ENCODE data around the gene RUNDC3A. TPM values are rescaled to one million over a fixed set of nuclear protein-coding genes. Genes with fewer than 3 reads are reported as not detected.

Gene RUNDC3A
- total RNA-seq, 1 donor from 2014 or later: 7.6 TPM

DNA sequence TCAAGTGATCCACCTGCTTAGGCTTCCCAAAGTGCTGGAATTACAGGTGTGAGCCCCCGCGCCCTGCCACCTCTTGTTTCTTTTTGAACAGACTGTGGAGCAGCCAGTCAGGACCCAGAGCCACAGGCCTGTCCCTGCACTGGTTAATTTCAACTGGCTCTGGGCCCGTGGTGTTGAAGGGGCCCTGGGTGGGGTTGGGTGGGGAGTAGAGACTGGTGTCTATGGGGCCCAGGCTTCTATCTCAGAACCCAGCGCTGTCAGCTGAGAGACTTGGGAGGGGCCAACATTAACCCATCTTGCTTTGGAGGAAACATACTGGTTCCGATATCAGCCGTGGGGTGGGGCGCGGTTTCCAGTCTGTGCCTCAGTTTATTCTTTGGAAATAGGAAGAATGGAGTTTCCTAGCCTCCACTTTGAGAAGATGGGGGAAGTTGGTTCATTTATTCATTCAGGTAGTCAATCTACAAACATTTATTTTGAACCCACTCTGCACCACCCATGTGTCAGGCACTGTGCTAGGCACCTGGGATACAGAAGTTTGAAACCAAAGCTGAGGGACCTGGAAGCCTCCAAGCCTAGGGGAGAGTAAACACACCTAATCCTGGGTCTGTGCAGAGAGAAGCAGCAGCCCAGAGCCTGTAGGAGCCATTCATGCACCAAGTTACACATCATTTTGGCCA is 24.9 kb upstream of the RUNDC3A start:
- DNase-seq: no peak

DNA sequence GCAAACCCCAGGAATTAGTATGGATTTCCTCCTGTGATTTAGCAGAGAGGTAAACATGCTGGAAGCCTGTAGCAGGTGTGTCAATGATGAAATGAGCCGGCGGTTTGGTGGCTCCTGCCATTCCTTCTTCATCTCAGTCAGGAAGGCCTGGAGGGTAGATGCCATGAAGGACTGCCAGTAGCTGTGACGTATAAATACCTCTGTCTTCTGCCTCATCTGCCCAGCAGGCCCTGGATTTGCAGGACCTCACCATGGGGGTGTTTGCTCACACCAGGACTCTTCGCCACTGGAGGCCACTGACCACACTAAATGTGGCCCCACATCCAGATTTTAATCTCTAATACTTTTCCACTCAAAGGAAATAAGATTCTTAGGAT is 24.4 kb upstream of the RUNDC3A start:
- no peak for DNase-seq

DNA sequence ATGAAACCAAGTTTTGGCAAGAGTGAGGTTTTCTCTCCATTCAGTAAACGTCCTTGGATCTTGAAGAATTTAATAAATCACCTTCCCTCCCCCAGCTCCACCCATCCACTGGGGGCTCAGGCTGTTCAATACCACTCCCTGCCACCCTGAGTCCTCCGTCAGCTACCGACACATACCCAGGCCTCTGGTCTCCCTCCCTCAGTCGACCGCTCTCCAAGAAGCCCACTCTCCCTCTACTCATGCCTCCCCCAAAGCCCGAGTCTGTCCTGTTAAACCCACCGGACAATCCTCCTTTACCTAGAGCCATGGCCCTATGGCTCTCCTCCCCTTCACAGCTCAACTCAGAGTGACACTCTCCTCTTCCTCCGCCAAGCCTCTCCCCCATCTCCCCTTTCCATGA is 20.8 kb upstream of the RUNDC3A start:
- no peak for DNase-seq

DNA sequence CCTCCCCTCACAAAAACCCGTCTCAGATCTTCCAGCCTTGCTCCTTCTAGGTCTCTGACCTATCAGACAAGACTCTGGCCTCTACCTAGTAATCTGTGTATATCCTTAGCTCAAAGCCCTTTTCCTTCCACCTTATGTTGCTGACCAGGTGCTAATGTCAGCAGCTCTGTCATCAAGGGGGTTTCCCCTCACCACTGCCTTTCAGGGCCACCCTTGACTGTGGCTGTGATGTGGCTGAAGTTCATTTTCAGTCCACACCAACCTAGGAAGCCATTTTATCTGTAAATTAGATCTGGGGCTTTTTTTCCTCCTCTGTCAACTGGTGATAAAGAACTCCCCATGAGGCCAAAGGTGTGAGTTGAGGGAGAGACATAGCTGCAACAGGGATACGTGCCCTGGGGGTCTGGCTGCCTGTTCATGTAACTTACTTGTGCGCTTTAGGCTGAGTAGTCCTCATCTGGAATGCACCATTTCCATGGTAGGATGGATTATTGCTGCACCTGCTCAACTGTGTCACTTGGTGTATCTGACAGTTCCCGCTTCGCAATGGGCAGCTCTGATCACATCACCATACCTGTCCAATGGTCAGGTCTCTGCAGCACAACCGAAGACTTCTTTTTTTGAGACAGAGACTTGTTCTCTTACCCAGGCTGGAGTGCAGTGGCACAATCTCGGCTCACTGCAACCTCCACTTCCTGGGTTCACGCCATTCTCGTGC is 14.7 kb upstream of the RUNDC3A start:
- DNase-seq: no peak

DNA sequence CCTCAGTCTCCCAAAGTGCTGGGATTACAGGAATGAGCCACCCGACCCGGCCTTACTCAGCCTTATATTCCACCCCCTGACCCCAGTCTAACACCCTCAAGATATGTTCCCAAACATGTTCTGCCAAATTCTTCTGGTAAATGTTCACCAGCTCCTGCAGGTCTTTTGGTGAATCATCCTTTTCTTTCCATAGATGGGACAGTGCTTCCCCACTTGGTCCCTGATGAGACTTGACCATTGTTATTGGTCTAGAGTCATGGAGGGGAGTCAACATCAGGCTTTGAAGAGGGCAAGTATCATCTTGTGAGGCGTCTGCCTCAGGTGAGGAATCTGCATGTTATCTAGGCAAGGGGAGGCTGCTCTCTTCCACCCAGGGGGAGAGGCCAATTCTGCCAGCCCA is 10.4 kb upstream of the RUNDC3A start:
- DNase-seq: no peak

DNA sequence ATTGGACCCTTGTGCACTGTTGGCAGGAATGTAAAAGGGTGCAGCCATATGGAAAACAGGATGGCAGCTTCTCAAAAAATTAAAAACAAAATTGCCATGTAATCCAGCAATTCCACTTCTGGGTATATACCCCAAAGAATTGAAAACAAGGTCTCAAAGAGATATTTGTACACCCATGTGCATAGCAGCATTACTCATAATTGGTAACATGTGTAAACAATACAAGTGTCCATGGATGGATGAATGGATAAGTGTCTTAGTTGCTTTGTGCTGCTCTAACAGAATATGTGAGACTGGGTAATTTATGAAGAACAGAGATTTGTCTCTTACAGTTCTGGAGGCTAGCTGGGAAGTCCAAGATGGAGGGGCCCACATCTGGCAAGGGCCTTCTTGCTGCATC is 3.8 kb upstream of the RUNDC3A start:
- no peak for DNase-seq

DNA sequence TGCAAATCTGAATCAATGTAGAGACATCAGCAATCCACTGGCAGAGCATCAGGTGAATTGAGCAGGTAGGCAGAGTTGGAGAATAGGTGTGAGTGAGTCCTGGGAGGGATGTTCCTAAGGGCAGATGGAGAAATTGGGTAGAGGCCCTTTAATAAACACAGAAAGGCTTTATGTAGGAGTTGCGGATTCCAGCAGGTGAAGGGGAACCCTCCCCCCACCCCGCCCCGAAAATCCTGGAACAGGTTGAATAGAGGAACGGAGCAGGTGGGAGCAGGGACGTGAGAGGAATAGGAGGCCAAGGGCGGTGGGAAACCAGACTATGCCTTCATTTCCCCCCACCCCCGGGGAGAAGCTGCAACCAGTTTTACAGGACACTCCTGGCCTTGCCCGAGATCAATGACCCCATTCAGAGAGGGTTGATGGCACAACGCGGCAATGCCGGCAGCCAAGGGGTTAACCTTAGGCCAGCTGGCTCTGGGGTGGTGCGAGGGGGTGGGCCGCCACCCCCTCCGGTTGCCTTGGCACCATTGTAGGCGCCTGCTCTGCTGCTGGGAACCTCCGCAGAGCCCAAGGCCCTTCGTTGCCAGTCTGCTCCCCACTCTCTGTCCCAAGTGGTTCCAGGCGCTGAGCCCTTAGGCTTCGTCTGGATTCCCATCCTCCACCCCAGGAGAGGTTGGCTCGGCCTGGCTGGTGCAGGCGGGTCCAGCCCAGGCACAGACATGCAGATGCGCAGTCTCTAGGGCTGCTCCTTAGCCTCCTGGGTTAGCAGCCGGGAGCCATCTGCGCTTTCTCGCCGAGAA is 814 bp upstream of the RUNDC3A start:
- peak; percentile 56 for DNase-seq

DNA sequence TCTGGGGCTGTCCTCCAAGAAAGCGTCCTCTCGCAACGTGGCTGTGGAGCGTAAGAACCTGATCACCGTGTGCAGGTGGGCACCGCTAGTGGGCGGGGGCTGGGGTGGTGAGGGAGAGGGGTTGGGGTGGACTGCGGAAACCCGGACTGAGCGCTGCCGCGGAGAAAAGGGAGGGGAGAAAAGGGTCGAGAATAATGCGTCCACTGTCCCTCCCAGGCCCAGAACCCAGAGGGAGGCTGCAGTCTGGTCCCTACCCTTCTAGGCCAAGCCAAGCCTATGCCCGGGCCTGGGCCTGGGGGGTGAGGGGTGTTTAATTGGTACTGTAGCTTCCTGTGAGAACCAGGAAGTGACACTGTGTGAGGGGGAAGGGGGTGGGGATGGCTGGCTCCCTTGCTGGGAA is 464 bp downstream of the RUNDC3A start:
- no peak for DNase-seq

DNA sequence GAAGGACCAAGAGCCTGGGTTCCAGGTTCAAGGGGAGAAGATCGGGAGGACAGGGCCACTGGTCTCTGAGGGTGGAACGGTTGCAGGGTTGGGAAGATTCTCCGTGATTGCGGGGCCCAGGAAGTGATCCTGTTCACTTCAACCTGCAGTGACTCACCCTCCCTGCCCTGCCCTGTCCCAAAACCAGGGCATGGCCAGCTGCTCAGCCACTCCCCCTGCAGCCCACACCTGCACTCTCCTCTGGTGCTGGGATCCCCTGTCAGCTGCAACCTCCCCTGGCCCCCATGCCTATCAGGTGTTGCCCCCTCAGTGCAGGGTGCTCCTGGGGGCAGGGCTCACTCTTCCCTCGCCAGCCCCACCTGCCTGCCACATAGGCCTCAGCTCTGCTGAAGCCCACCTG is 1.1 kb downstream of the RUNDC3A start:
- no peak for DNase-seq

DNA sequence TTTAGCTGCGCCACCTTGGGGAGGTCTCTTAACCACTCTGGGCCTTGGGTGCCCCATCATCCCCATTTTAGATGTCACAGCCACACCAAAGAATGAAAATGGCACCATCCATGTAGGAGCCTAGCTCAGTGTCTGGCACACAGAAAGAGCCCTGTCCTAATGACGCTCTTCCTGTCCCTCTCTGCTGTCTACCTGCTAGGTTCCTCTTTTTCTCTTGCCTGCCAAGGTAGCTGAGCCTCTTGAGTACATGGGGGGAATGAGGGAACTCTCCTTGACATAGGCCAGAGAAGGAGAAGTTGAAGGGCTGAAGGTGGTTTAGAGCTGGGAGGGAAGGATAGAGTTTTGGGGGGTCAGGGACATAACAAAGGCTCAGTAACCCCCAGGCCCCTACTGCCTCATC is 1.8 kb downstream of the RUNDC3A start:
- no peak for DNase-seq

DNA sequence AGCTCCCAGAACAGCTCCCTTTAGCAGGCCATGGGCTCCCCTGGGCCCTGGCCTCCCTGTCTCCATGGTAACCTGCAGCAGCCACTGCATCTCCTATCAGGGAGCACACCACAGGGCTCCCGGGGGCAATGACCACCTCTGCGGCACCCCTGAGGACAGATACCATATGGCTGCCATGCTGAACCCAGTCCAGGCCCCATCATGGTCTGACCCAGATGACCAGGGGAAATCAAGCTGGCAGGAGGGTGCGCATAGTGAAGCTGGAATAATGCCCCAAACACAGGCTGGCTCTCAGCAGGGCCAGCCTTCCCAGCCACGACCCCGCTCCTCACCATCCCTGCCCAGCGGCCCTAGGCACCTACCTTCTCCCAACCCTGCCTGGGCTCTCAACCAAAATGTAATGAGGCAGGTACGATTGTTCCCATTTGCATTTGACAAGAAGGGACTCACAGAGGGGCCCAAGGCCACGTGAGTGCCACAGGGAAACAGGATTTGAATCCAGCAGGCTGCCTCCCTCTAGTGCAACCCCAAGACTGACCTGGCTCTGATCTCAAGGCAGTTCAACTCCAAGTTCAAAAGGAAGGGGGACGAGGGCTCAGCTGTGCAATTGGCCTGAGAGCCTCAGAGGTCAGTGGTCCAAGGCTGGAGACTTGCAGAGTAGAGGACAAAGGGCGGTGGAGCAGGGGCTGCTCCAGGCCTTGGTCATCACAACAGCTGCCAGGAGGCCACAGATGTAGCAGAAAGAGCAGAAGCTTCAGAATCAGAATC is 2.4 kb downstream of the RUNDC3A start:
- DNase-seq: no peak

DNA sequence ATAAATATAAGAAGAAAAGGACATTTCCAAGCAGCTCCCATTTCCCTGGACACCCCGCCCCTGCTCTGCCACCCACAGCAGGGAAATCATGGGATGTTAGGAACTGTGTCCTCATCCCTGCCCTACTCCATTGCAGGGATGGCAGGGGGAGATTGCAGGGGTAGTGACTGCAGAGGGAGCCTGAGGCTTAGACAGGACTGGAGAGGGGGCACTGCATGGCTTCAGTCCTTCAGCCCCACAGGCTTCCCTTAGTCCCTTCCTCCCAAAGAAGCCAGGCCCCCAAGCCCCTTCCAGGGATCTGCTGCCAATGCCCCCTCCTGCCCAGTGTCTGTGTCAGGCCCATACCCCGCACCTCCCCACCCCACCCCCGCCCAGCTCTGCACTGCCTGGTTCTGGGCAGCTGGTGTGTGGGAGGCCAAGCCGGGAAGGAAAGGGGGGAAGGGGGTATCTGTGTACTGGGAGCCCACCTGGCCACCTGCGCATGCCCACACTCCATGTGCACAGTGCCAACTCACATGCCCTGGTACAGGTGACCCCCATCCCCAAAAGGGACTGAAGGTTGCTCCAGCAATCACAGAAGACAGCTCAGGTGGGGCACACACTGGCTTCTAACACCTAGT is 3.3 kb downstream of the RUNDC3A start:
- DNase-seq: no peak

DNA sequence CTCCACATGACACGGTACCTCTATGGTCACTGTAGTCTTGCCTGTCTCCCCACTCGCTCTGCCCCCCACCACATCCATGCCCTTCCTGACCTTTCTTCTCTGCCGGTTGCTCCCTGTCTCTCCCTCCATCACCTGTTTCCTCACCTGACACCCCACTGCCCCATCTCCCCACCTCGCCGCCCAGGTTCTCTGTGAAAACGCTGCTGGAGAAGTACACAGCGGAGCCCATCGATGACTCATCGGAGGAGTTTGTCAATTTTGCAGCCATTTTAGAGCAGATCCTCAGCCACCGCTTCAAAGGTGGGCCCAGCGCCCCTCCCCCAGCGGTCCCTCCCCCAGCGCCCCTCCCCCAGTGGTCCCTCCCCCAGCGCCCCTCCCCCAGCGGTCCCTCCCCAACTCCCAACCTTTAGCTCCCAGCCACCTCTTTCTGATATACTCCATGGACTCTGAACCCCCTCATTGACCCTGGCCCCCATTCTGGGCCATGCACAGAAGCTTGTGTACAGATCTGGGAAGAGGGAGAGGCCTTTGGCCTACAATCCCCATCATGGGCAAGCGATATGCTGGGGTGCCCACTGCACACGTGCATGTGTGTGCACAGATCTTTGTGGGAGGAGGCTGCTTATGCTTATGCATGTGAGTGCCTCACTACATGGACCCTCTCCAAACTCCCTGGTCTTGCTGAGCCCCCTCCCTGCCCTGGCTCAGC is 4.1 kb downstream of the RUNDC3A start:
- no peak for DNase-seq

DNA sequence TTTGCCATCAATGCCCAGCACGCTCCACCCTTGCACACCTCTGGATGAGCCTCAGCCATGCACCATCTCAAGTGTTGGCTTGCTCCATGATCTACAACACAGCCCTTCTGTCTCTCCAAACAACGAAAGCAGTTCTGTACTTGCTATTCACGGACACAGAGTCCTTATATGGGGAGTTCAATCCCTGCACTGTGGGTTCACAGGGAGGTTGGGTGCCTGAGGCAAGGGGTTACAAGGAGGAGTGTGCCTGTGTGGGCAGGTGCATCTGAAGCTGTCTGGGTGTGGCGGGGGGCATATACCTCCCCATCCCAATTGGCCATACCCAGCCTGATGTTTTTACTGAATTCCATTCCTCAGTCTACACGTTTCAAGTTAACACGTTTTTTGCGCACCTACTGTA is 5.6 kb downstream of the RUNDC3A start:
- no peak for DNase-seq

DNA sequence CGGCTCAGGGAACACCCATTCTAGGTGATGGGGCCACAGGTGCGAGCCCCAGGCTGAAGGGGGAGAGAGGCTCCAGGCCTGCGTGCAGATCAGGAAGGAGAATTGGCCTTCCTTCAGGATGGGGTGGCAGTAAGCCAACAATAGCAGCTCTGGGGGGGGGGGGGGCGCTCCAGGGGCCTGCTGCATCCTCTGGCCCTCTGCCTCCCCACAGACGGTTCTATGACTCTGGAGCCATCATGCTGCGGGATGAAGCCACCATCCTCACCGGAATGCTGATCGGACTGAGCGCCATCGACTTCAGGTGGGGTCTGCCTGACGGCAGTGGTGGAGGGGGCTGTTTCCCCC is 6.1 kb downstream of the RUNDC3A start:
- no peak for DNase-seq

DNA sequence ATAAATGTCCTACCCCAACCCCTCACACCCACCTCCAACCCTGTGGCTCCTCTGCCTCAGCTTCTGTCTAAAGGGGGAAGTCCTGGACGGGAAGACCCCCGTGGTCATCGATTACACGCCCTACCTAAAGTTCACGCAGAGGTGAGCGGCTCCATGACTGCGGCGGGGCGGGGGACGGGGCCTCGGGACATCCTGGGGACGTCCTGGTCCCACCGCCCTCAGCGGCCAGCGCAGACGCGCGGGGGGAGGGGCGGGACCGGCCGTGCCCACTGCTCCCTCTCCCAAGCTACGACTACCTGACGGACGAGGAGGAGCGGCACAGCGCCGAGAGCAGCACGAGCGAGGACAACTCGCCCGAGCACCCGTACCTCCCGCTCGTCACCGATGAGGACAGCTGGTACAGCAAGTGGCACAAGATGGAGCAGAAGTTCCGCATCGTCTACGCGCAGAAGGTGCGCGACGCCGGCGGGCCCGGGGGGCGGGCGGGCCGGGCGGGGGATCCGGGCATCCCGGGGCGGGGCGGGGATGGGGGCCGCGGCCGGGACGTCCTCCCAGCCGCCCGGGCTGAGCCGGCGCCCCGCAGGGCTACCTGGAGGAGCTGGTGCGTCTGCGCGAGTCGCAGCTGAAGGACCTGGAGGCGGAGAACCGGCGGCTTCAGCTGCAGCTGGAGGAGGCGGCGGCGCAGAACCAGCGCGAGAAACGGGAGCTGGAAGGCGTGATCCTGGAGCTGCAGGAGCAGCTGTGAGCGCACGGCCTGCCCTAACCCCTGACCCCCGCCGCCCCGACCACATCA is 6.7 kb downstream of the RUNDC3A start:
- no peak for DNase-seq

DNA sequence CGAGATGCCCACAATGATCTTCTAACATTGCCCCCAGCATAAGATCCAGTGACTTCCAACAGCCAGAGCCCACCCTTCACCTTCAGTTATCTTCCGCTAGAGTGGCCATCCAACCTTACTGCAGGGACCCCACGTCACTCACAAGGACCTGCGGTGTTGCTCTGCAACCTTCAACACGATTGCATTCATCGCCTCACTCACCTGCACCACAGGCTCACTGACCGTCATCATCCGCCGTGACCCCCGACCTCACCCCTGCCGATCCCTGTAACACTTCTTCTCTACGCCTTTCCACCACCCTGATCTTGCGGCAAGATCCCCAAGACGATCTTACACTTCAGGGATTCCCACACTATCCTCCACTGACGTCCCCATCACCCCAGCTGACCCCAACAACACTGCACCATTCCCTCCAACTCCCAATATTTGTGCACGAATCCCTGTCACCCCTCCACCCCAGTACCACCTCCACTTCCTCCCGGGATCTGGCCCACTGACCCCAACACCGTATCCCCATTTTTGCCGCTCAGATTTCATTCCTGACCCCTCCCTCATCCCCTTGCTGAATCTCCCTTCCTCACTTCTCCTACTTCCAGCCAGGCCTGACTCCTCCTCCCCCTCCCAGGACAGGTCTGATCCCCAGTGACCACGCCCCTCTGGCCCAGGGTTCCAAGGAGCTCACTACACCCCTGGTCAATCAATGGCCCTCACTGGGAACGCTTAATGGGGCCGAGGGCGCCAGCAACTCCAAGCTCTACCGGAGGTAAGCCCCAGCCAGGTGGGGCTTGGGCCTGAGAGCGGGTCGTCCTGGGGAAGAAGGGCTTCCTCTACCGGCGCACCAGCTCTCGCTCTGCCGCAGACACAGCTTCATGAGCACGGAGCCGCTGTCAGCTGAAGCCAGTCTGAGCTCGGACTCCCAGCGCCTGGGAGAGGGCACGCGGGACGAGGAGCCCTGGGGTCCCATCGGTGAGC is 7.6 kb downstream of the RUNDC3A start:
- DNase-seq: no peak

DNA sequence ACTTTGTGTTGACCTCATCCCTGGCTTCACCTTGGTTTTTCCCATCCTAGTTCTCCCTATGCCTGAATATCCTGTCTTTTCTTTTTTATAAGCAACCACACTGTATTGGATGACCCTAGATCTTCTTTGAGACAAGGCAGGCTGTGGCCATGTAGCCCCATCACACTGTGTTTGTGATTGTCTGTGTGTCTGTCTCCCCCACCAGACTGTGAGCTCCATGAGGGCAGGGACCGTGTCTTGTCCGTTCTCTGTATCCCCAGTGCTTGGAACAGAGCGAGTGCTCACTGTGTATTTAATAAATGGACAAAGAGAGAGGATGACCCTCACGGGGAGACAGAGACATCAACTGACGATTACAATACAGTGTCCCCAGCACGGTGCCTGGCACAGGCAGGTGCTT is 9.1 kb downstream of the RUNDC3A start:
- DNase-seq: no peak

DNA sequence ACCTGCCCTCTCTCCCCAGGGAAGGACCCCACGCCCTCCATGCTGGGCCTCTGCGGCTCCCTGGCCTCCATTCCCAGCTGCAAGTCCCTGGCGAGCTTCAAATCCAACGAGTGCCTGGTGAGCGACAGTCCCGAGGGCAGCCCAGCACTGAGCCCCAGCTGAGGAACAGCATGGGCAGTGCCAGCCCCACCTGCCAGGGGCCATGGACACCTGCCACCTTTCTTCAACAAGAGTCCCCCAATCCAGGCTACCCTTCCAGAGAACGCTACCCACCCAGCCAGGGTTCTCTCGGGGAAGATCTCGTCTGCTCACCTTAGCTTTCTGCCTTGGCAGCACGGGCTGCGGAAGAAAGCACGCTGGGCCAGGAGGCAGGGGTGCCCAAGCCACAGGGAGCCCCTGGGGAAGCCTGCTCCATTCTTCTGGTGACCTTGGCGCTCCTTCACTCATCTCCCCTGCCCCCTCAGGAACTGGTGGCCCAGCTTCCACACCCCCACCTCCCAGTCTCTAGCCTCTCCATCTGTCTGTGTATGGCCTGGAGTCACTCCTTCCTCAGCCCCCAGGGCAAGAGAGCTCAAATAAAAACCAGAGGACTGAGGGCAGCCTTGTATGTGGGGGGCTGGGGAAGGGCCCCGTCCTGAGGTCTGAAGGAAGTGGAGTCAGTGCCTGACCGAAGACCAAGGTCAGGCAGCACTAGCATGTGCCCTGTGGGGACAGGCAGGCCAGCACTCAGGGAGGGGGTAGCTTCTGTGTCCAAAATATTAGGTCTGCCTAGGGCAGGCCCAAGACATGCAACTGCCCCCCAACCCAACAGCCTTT is 9.9 kb downstream of the RUNDC3A start:
- no peak for DNase-seq

Data from skin of body (tissue), 2 donors.